ENCODE measurements around the gene ACAD11.

DNA sequence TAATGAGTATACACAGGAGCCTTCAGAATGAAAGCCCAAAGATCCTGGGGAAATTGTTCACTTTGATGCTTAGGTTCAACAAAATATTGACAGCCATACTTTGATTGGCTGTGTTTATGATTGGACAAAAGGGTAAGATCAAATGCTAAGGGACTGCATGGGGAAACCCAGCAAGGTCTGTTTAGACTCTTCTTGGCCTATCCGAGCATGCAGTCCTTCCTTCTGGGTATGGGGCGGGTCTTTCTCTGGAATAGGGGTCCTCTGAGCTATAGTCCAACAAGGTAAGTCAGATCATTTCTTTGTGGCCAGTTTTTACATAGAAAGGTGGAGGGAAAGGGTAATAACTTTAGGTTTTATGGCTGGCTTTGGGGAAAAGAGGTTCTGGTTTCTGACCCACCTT, 115.5 kb downstream of the ACAD11 start:
- TF ChIP-seq, protein P1, sequence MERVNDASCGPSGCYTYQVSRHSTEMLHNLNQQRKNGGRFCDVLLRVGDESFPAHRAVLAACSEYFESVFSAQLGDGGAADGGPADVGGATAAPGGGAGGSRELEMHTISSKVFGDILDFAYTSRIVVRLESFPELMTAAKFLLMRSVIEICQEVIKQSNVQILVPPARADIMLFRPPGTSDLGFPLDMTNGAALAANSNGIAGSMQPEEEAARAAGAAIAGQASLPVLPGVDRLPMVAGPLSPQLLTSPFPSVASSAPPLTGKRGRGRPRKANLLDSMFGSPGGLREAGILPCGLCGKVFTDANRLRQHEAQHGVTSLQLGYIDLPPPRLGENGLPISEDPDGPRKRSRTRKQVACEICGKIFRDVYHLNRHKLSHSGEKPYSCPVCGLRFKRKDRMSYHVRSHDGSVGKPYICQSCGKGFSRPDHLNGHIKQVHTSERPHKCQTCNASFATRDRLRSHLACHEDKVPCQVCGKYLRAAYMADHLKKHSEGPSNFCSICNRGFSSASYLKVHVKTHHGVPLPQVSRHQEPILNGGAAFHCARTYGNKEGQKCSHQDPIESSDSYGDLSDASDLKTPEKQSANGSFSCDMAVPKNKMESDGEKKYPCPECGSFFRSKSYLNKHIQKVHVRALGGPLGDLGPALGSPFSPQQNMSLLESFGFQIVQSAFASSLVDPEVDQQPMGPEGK (CRISPR knock-in tag; IDR thresholded peaks at IDR 0.05; ENCODE audit: borderline replicate concordance) = no peak
- TF ChIP-seq ARNTL (CRISPR knock-in tag; IDR thresholded peaks at IDR 0.05; ENCODE audit: borderline replicate concordance, low read depth) = no peak
- TF ChIP-seq, protein P2, sequence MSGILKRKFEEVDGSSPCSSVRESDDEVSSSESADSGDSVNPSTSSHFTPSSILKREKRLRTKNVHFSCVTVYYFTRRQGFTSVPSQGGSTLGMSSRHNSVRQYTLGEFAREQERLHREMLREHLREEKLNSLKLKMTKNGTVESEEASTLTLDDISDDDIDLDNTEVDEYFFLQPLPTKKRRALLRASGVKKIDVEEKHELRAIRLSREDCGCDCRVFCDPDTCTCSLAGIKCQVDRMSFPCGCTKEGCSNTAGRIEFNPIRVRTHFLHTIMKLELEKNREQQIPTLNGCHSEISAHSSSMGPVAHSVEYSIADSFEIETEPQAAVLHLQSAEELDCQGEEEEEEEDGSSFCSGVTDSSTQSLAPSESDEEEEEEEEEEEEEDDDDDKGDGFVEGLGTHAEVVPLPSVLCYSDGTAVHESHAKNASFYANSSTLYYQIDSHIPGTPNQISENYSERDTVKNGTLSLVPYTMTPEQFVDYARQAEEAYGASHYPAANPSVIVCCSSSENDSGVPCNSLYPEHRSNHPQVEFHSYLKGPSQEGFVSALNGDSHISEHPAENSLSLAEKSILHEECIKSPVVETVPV (CRISPR knock-in tag; IDR thresholded peaks at IDR 0.05) = no peak

Data from SK-N-SH treated with all-trans-retinoic acid at 6 μM for 48 hours (cell line).